H1 (cell line): Measurements from ENCODE around the gene SRSF2. TPM values are rescaled to one million over a fixed set of nuclear protein-coding genes. Genes with fewer than 3 reads are reported as not detected.

Source experiments
- CTCF ChIA-PET: fragments of 300-600 bp; sonication (Branson Sonifier 250); formaldehyde crosslinking; loops from one replicate; lab custom pipeline; 2021; ENCODE audit not compliant: partially characterized antibody; lab: Charles Lee
- POLR2A ChIA-PET: fragments of 300-600 bp; sonication (Branson Sonifier 250); formaldehyde crosslinking; loops from one replicate; lab custom pipeline; 2021; ENCODE audit warnings: inconsistent platforms; ENCODE audit not compliant: partially characterized antibody; lab: Charles Lee
- DNase-seq, 2 experiments: peaks; one replicate each; pipeline versions ENCODE4 v3.0.0 to v3.0.0-alpha.2; 2010 to 2022; ENCODE audit warnings: low spot score in 2 of 2, low read depth in 1 of 2, mixed read lengths in 1 of 2
- FAIRE-seq: peaks from 2 replicates; lab custom pipeline; 2011; peaks lifted over from hg19 to GRCh38; lab: Jason Lieb, UNC
- H2AFZ ChIP-seq: 2 replicates; pipeline ENCODE4 v1.8.1; 2012; ENCODE audit warnings: low read length, inconsistent platforms
- H2AK5ac ChIP-seq: 2 replicates; pipeline ENCODE4 v1.6.1; 2013; ENCODE audit warnings: low read depth, low read length
- H2BK120ac ChIP-seq: replicated peaks from 2 replicates; pipeline ENCODE3; 2013; ENCODE audit warnings: low read depth, low read length, inconsistent platforms
- H2BK12ac ChIP-seq: 2 replicates; pipeline ENCODE4 v1.6.1; 2013; ENCODE audit warnings: low read depth, low read length
- H2BK15ac ChIP-seq: 2 replicates; pipeline ENCODE4 v1.6.1; 2013; ENCODE audit warnings: low read length
- H2BK20ac ChIP-seq: 2 replicates; pipeline ENCODE4 v1.6.1; 2013; ENCODE audit warnings: low read length
- H2BK5ac ChIP-seq: 2 replicates; pipeline ENCODE4 v1.6.1; 2013; ENCODE audit warnings: low read depth, low read length
- H3K14ac ChIP-seq: 2 replicates; pipeline ENCODE4 v1.6.1; 2013; ENCODE audit warnings: inconsistent platforms; ENCODE audit not compliant: insufficient read length
- H3K18ac ChIP-seq: 2 replicates; pipeline ENCODE4 v1.6.1; 2013; ENCODE audit warnings: low read length; ENCODE audit errors: extremely low read depth
- H3K23ac ChIP-seq: 2 replicates; pipeline ENCODE4 v1.6.1; 2013; ENCODE audit warnings: inconsistent platforms; ENCODE audit not compliant: insufficient read length
- H3K23me2 ChIP-seq: 2 replicates; pipeline ENCODE4 v1.6.1; 2013; ENCODE audit warnings: low read depth, low read length
- H3K27ac ChIP-seq: 2 replicates; pipeline ENCODE4 v1.6.1; 2011; ENCODE audit warnings: low read depth, low read length, inconsistent platforms
- H3K27me3 ChIP-seq, 4 experiments: replicated peaks in 1 of 4; 1 replicate in 1 of 4; 2 replicates in 3 of 4; pipeline versions ENCODE4 v1.6.1 to v1.8.1; 2011 to 2013; ENCODE audit warnings: low read length in 3 of 4, mild to moderate bottlenecking in 3 of 4, inconsistent platforms in 2 of 4, mixed read lengths in 2 of 4, moderate library complexity in 1 of 4; ENCODE audit not compliant: control insufficient read depth in 3 of 4, insufficient read depth in 3 of 4; ENCODE audit errors: extremely low read depth in 1 of 4
- H3K36me3 ChIP-seq, 4 experiments: 2 replicates each; pipeline versions ENCODE4 v1.6.1 to v1.8.1; 2011 to 2013; ENCODE audit warnings: mild to moderate bottlenecking in 4 of 4, low read length in 3 of 4, moderate library complexity in 2 of 4, control low read depth in 1 of 4, inconsistent platforms in 1 of 4; ENCODE audit not compliant: insufficient read depth in 4 of 4, control insufficient read depth in 2 of 4
- H3K4ac ChIP-seq: replicated peaks from 2 replicates; pipeline ENCODE3; 2013; ENCODE audit warnings: low read length, low read depth, mixed read lengths, inconsistent platforms; ENCODE audit not compliant: insufficient read length
- H3K4me1 ChIP-seq, 4 experiments: replicated peaks in 1 of 4; 1 replicate in 1 of 4; 2 replicates in 3 of 4; pipeline versions ENCODE4 v1.6.1 to v1.8.1; 2011 to 2013; ENCODE audit warnings: low read length in 3 of 4, inconsistent platforms in 2 of 4, mixed read lengths in 1 of 4; ENCODE audit not compliant: insufficient read depth in 4 of 4, control insufficient read depth in 3 of 4
- H3K4me2 ChIP-seq, 2 experiments: 2 replicates each; pipeline versions ENCODE4 v1.6.1 to v1.8.1; 2011 to 2013; ENCODE audit warnings: low read depth in 2 of 2, low read length in 2 of 2, control low read depth in 1 of 2, inconsistent platforms in 1 of 2, mild to moderate bottlenecking in 1 of 2; ENCODE audit not compliant: insufficient read depth in 1 of 2
- H3K4me3 ChIP-seq, 4 experiments: fragments of 200-600, 300-600 bp in 1 of 4; sonication (generic), shearing (Covaris generic), sonication (Bioruptor Twin) in 1 of 4; 2 replicates each; pipeline versions ENCODE4 v1.5.1 to v1.8.1; 2011 to 2016; ENCODE audit warnings: low read length in 4 of 4, low read depth in 3 of 4, control low read depth in 2 of 4, inconsistent platforms in 2 of 4, mild to moderate bottlenecking in 2 of 4, mixed read lengths in 1 of 4, moderate library complexity in 1 of 4; ENCODE audit not compliant: insufficient read depth in 2 of 4; ENCODE audit errors: extremely low read depth in 1 of 4
- H3K56ac ChIP-seq: replicated peaks from 2 replicates; pipeline ENCODE3; 2013; ENCODE audit warnings: low read depth, mild to moderate bottlenecking, mixed read lengths, low read length, inconsistent platforms; ENCODE audit not compliant: insufficient read length
- H3K79me1 ChIP-seq: 2 replicates; pipeline ENCODE4 v1.6.1; 2013; ENCODE audit warnings: low read depth, low read length, control low read depth
- H3K79me2 ChIP-seq, 2 experiments: 2 replicates each; pipeline versions ENCODE4 v1.6.1 to v1.8.1; 2012 to 2013; ENCODE audit warnings: low read length in 2 of 2, mild to moderate bottlenecking in 2 of 2, inconsistent platforms in 1 of 2; ENCODE audit not compliant: insufficient read depth in 2 of 2, control insufficient read depth in 1 of 2
- H3K9ac ChIP-seq, 4 experiments: replicated peaks in 1 of 4; 1 replicate in 1 of 4; 2 replicates in 3 of 4; pipeline versions ENCODE4 v1.6.1 to v1.8.1; 2011 to 2013; ENCODE audit warnings: low read depth in 3 of 4, low read length in 3 of 4, control low read depth in 2 of 4, mild to moderate bottlenecking in 2 of 4, moderate library complexity in 2 of 4, inconsistent platforms in 1 of 4; ENCODE audit errors: extremely low read depth in 1 of 4
- H3K9me3 ChIP-seq, 2 experiments: 2 replicates each; pipeline versions ENCODE4 v1.6.1 to v1.8.1; 2012 to 2013; ENCODE audit warnings: mild to moderate bottlenecking in 2 of 2, moderate library complexity in 2 of 2, control low read depth in 1 of 2, inconsistent platforms in 1 of 2, low read depth in 1 of 2, low read length in 1 of 2, mixed read lengths in 1 of 2; ENCODE audit not compliant: insufficient read depth in 2 of 2
- H4K20me1 ChIP-seq, 2 experiments: replicated peaks in 1 of 2; 2 replicates each; pipeline versions ENCODE3 to v1.8.1; 2011 to 2013; ENCODE audit warnings: inconsistent platforms in 2 of 2, low read length in 2 of 2, mild to moderate bottlenecking in 1 of 2; ENCODE audit not compliant: insufficient read depth in 2 of 2, control insufficient read depth in 1 of 2
- H4K5ac ChIP-seq: 2 replicates; pipeline ENCODE4 v1.6.1; 2013; ENCODE audit warnings: low read length, low read depth, mixed read lengths, inconsistent platforms; ENCODE audit not compliant: insufficient read length
- H4K8ac ChIP-seq: 2 replicates; pipeline ENCODE4 v1.8.0; 2013; ENCODE audit warnings: mild to moderate bottlenecking, moderate library complexity, low read length, inconsistent platforms; ENCODE audit not compliant: insufficient read depth; ENCODE audit errors: extremely low read depth
- H4K91ac ChIP-seq: replicated peaks from 2 replicates; pipeline ENCODE3; 2013; ENCODE audit warnings: low read length, mixed read lengths, inconsistent platforms; ENCODE audit not compliant: insufficient read length
- ASH2L ChIP-seq: fragments of 200-600, 300-600 bp; sonication (generic); IDR thresholded peaks from one replicate; pipeline ENCODE4 v1.7.1; 2017; ENCODE audit warnings: low read length
- CBX8 ChIP-seq: fragments of 300-800, 300-1000 bp; sonication (generic); IDR thresholded peaks from 2 replicates; pipeline ENCODE4 v1.7.1; 2016; ENCODE audit warnings: low read depth, low read length, borderline replicate concordance
- CHD2 ChIP-seq: IDR thresholded peaks from 2 replicates; pipeline ENCODE4 v1.6.1; 2012; ENCODE audit warnings: low read length, improper control_type of control experiment
- EP300 ChIP-seq, 2 experiments: IDR thresholded peaks; 1 replicate in 1 of 2; 2 replicates in 1 of 2; pipeline ENCODE4 v1.6.1; 2011 to 2012; ENCODE audit warnings: low read depth in 2 of 2, low read length in 2 of 2, mild to moderate bottlenecking in 2 of 2, borderline replicate concordance in 1 of 2, inconsistent platforms in 1 of 2, moderate library complexity in 1 of 2
- EZH2 ChIP-seq: fragments of 200-600 bp; sonication (generic); IDR thresholded peaks from 2 replicates; pipeline ENCODE4 v1.7.1; 2012; ENCODE audit warnings: low read depth, mild to moderate bottlenecking, moderate library complexity, low read length, inconsistent platforms; ENCODE audit not compliant: severe bottlenecking
- FOSL1 ChIP-seq: IDR thresholded peaks from 2 replicates; pipeline ENCODE4 v1.6.1; 2011; ENCODE audit warnings: mild to moderate bottlenecking, low read depth, low read length, moderate library complexity; ENCODE audit not compliant: insufficient read depth
- KDM4A ChIP-seq: IDR thresholded peaks from one replicate; pipeline ENCODE4 v1.7.1; 2012; ENCODE audit warnings: low read depth, mild to moderate bottlenecking, moderate library complexity, low read length, inconsistent platforms; ENCODE audit not compliant: severe bottlenecking
- POU5F1 ChIP-seq: IDR thresholded peaks from 2 replicates; pipeline ENCODE4 v1.6.1; 2011; ENCODE audit warnings: low read depth, mild to moderate bottlenecking, low read length, moderate library complexity
- RBBP5 ChIP-seq: IDR thresholded peaks from 2 replicates; pipeline ENCODE4 v1.7.1; 2012; ENCODE audit warnings: low read depth, mild to moderate bottlenecking, inconsistent platforms, low read length, moderate library complexity, borderline replicate concordance
- RNF2 ChIP-seq: fragments of 200-900, 300-1000 bp; sonication (generic); IDR thresholded peaks from 2 replicates; pipeline ENCODE4 v1.7.1; 2016; ENCODE audit warnings: borderline replicate concordance, low read depth, mild to moderate bottlenecking, antibody characterized with exemption, low read length; ENCODE audit not compliant: poor library complexity, severe bottlenecking; ENCODE audit errors: missing control alignments
- SP2 ChIP-seq: IDR thresholded peaks from 2 replicates; pipeline ENCODE4 v1.6.1; 2012; ENCODE audit warnings: mild to moderate bottlenecking, low read length, inconsistent platforms
- SP4 ChIP-seq: IDR thresholded peaks from 2 replicates; pipeline ENCODE4 v1.6.1; 2012; ENCODE audit warnings: low read length, inconsistent platforms
- YY1 ChIP-seq: IDR thresholded peaks from 2 replicates; pipeline ENCODE4 v1.6.1; 2011; ENCODE audit warnings: low read depth, mild to moderate bottlenecking, low read length
- WGBS, 2 experiments: shearing (Covaris generic) in 1 of 2; methylation state at CpG; one replicate each; pipeline versions ENCODE4 v1.1.6 to v1.1.7; 2013 to 2015; ENCODE audit warnings: low lambda C conversion rate in 2 of 2, mixed read lengths in 2 of 2, inconsistent platforms in 1 of 2, low coverage in 1 of 2, missing lambda C conversion rate in 1 of 2; ENCODE audit not compliant: insufficient replicate concordance in 2 of 2, insufficient coverage in 1 of 2, insufficient read length in 1 of 2; ENCODE audit errors: extremely low coverage in 1 of 2, missing lambda C conversion rate in 1 of 2; 5-methylcytosine and 5-hydroxymethylcytosine counted together
- polyA plus RNA-seq, 7 experiments: library from polyadenylated mRNA; depleted of rRNA in 3 of 7; stranded (reverse) in 5 of 7; unstranded in 2 of 7; fragments of >200 nt in 5 of 7; fragments of 200-250 nt in 2 of 7; gene quantifications; 1 replicate in 5 of 7; 2 replicates in 1 of 7; 4 replicates in 1 of 7; pipeline versions ENCODE4 v1.2.1 to v1.2.3, GENCODE V29; 2011 to 2013; ENCODE audit warnings: missing spikeins in 2 of 7, mixed read lengths in 2 of 7
- total RNA-seq: library from RNA; stranded (reverse); fragmentation: NEBNext Ultra II Directional; extraction: Animal tissue kit (Norgen Biotek cat#: 25700); gene quantifications from 2 replicates; pipeline ENCODE4 v1.2.1, GENCODE V29; 2021

The SRSF2 gene
- total and polyA plus RNA-seq, 2 of the 8 experiments (the other 6 are each of a cell fraction or from before 2014, with no cell fraction given), result 397 to 401 TPM

- no peak overlapping the region for H2AK5ac ChIP-seq
- no peak overlapping the region for H2BK5ac ChIP-seq
- ChIA-PET POLR2A (interaction anchor here (0.8 to 1.4 kb wide), 3 partner anchors 8 to 142 kb away, joined by 3 to 4 read pairs (median 3); no protein-coding TSS in a partner anchor), CTCF (interaction anchor here (1.3 to 3.9 kb wide), 6 partner anchors 12 to 78 kb away, joined by 4 to 24 read pairs (median 12); no protein-coding TSS in a partner anchor)
- no peak overlapping the region for H2BK15ac ChIP-seq
- H3K23ac ChIP-seq, result no peak overlapping the region
- H3K27me3 ChIP-seq, result no peaks in the 10 kb centered on the region; a peak in 1 of 7 replicates
- H3K36me3 ChIP-seq, result no peaks in the 10 kb centered on the region
- H4K91ac ChIP-seq, result no peak overlapping the region
- H3K14ac ChIP-seq, result no peak overlapping the region
- H3K23me2 ChIP-seq, result no peaks in the 10 kb centered on the region
- 44% methylated on average over 2 of the region's 2 CpGs; no CpG with 5 or more reads in 1 of the 2 experiments for WGBS, 2 experiments
- H3K18ac ChIP-seq, result no peak overlapping the region
- no peaks in the 10 kb centered on the region for H3K79me2 ChIP-seq
- DNase-seq (no peak), FAIRE-seq (no peak)
- H3K9ac ChIP-seq, result no peak overlapping the region; a peak in 1 of 7 replicates
- no peak overlapping the region for H3K56ac ChIP-seq
- H2BK20ac ChIP-seq, result no peak overlapping the region
- H3K27ac ChIP-seq, result no peak overlapping the region
- no peak overlapping the region for H3K4ac ChIP-seq
- H4K8ac ChIP-seq, result no peak overlapping the region
- H3K4me3 ChIP-seq, result no peak overlapping the region
- H2BK120ac ChIP-seq, result no peak overlapping the region
- no peak overlapping the region for H2AFZ ChIP-seq
- H2BK12ac ChIP-seq, result no peak overlapping the region
- H3K4me2 ChIP-seq, result no peak overlapping the region
- no peaks in the 10 kb centered on the region for H3K9me3 ChIP-seq
- peaks cover 3% of the 10 kb centered on the region; the same call in 1 of the 2 replicates for H3K79me1 ChIP-seq
- no peak overlapping the region for H4K5ac ChIP-seq
- H4K20me1 ChIP-seq, result no peaks in the 10 kb centered on the region
- H3K4me1 ChIP-seq, result peaks cover 0 to 29% (median 23%) of the 10 kb centered on the region in 4 experiments; a peak in 6 of 7 replicates
- no peak for TF ChIP-seq FOSL1
- TF ChIP-seq CBX8, result no peak
- TF ChIP-seq SP4, result no peak
- no peak for TF ChIP-seq ASH2L
- no peak for TF ChIP-seq EZH2
- no peak for TF ChIP-seq YY1
- no peak for TF ChIP-seq SP2
- no peak for TF ChIP-seq CHD2
- no peak for TF ChIP-seq KDM4A
- no peak for TF ChIP-seq RNF2
- TF ChIP-seq RBBP5, result no peak
- TF ChIP-seq POU5F1, result no peak
- no peak for TF ChIP-seq EP300 (IDR thresholded peaks at IDR 0.05; ENCODE audit: borderline replicate concordance in 1 of 2, low read depth in 2 of 2, low read length in 2 of 2)
These were observed 35.1 kb downstream of the SRSF2 start for GRCh38 chr17:76702076-76702475.
